ENCODE data around the gene ZFAND2B.
A peak's percentile ranks its signal among the peaks of the same experiment; 100 is the strongest.

ZFAND2B gene

GRCh38 chr2:219220652-219221402, 14.2 kb downstream of the ZFAND2B start:
- DNase-seq, result no peak

- no peak for DNase-seq
Observed at GRCh38 chr2:219221957-219222518, 15.5 kb downstream of the ZFAND2B start.

GRCh38 chr2:219223831-219224610, 17.4 kb downstream of the ZFAND2B start:
- no peak for DNase-seq

GRCh38 chr2:219225350-219225749, 18.8 kb downstream of the ZFAND2B start:
- no peak for DNase-seq

- no peak for DNase-seq
Observed at GRCh38 chr2:219228041-219228910, 21.7 kb downstream of the ZFAND2B start.

- DNase-seq, result no peak
Observed at GRCh38 chr2:219228911-219229304, 22.3 kb downstream of the ZFAND2B start.

- peak; percentile 90 to 99 (median 98) for DNase-seq
Observed at GRCh38 chr2:219229305-219230058, 22.9 kb downstream of the ZFAND2B start, which contains the start of the genes ANKZF1 and ATG9A. ANKZF1 (plus strand) TSS chr2:219229806; CDS start chr2:219230258, 452 bp downstream. ATG9A (minus strand) TSS chr2:219229636; CDS start chr2:219228024, 1,612 bp downstream.

GRCh38 chr2:219230059-219230540, 23.5 kb downstream of the ZFAND2B start:
- peak in 1 of 5 experiments; percentile 60 for DNase-seq

GRCh38 chr2:219234331-219234730, 27.7 kb downstream of the ZFAND2B start:
- no peak for DNase-seq

- no peak for DNase-seq
Observed at GRCh38 chr2:219243291-219243761, 36.7 kb downstream of the ZFAND2B start.

GRCh38 chr2:219244789-219245147, 38.2 kb downstream of the ZFAND2B start:
- DNase-seq, result no peak

- peak; percentile 65 to 94 (median 79) for DNase-seq
Observed at GRCh38 chr2:219245148-219245898, 38.7 kb downstream of the ZFAND2B start, which contains the start of the genes GLB1L and STK16. GLB1L (minus strand) TSS chr2:219245444; CDS start chr2:219243573, 1,871 bp downstream. STK16 (plus strand) TSS chr2:219245479; CDS start chr2:219246000, 521 bp downstream.

- DNase-seq, result peak in 1 of 5 experiments; percentile 51
Observed at GRCh38 chr2:219245899-219246230, 39.3 kb downstream of the ZFAND2B start.

GRCh38 chr2:219246559-219246958, 40.0 kb downstream of the ZFAND2B start:
- DNase-seq, result no peak

GRCh38 chr2:219247678-219248642, 41.4 kb downstream of the ZFAND2B start:
- DNase-seq, result peak in 4 of 5 experiments; percentile 48 to 98 (median 69)

GRCh38 chr2:219248845-219249202, 42.2 kb downstream of the ZFAND2B start:
- no peak for DNase-seq

- peak in 3 of 5 experiments; percentile 31 to 89 (median 58) for DNase-seq
Observed at GRCh38 chr2:219249203-219249980, 42.8 kb downstream of the ZFAND2B start.

- peak in 1 of 5 experiments; percentile 59 for DNase-seq
Observed at GRCh38 chr2:219250049-219250781, 43.6 kb downstream of the ZFAND2B start.
